Activated B cell treated with CpG ODN at 0.5 μM for 24 hours (primary cell): ENCODE results near the gene LIF. TPM values are rescaled to one million over a fixed set of nuclear protein-coding genes. Genes with fewer than 3 reads are reported as not detected.

ENCODE experiments used
- ATAC-seq: fragments of 200-7000 bp; cut with Tn5 transposase; one replicate; pipeline ENCODE4 v1.10.0; 2021; ENCODE audit warnings: low read depth, mild to moderate bottlenecking, moderate library complexity
- CTCF ChIA-PET: fragments of 350-600 bp; sonication (Branson Sonifier 250); formaldehyde crosslinking; loops from one replicate; lab custom pipeline; 2021; ENCODE audit warnings: antibody characterized with exemption; lab: Charles Lee
- POLR2A ChIA-PET: fragments of 350-600 bp; sonication (Branson Sonifier 250); formaldehyde crosslinking; loops from one replicate; lab custom pipeline; 2021; ENCODE audit warnings: antibody characterized with exemption; lab: Charles Lee
- DNase-seq: peaks from one replicate; pipeline ENCODE4 v3.0.0; 2022
- H3K27ac Mint-ChIP-seq: one replicate; pipeline ENCODE4 v1.8.0; 2020; ENCODE audit warnings: mixed read lengths
- H3K27me3 Mint-ChIP-seq: one replicate; pipeline ENCODE4 v1.8.0; 2021; ENCODE audit warnings: mixed read lengths
- H3K36me3 Mint-ChIP-seq: one replicate; pipeline ENCODE4 v1.8.0; 2021; ENCODE audit warnings: low read depth, mixed read lengths
- H3K4me1 Mint-ChIP-seq: one replicate; pipeline ENCODE4 v1.8.0; 2021; ENCODE audit warnings: mixed read lengths
- H3K4me3 Mint-ChIP-seq: one replicate; pipeline ENCODE4 v1.8.0; 2020; ENCODE audit warnings: mild to moderate bottlenecking, mixed read lengths
- H3K9me3 Mint-ChIP-seq: one replicate; pipeline ENCODE4 v1.8.0; 2020; ENCODE audit warnings: mixed read lengths
- intact Hi-C: fragments of 100-400 bp; cut with micrococcal nuclease; formaldehyde crosslinking; loops from one replicate; pipeline ENCODE4 v1.15.1; 2024
- total RNA-seq: library from RNA; stranded (reverse); gene quantifications from 2 replicates; pipeline ENCODE4 v1.2.3, GENCODE V29; 2022
- TF ChIP-seq, protein P1 (sequence below): fragments of 200-600 bp; IDR thresholded peaks from one replicate; pipeline ENCODE4 v1.8.0; 2022; ENCODE audit warnings: antibody characterized with exemption, mild to moderate bottlenecking

LIF gene
- total RNA-seq, 1 donor from 2014 or later = 0.44 TPM

DNA sequence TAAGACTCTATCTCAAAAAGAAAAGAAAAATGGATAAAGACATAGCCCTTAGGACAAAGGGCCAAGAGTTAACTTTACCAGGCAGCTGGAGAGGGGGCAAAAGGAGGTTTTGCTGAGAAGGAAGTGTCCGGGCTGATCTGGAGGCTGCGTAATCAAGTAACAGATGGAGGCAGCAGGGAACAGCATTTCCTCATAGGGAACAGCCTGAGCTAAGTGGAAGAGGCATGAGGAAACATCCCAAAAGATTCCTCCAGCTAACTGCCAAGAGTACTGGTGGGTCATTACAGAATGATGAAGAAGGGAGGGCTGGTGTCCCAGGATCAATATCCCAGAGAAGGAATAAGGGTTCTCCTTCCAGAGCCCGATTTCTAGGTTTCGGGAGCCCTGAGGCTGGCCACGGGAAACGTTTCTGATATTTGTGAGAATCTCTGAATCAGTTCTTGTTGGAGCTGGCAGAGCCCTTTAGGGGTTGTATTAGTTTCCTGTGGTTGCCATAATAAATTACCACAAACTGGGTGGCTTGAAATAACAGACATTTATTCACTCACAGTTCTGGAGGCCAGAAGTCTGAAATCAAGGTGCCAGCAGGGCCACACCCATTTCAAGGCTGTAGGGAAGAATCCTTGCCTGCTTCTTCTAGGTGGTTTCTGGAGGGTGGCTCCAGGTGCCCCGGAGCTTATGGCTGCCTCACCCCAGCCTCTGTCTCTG, 21.2 kb downstream of the LIF start:
- no peaks in the 10 kb centered on the region for H3K9me3 Mint-ChIP-seq
- peaks cover 10% of the 10 kb centered on the region for H3K27me3 Mint-ChIP-seq
- H3K27ac Mint-ChIP-seq = no peak overlapping the region
- H3K4me1 Mint-ChIP-seq = peaks cover 18% of the 10 kb centered on the region
- ChIA-PET POLR2A (no interaction called here), CTCF (no interaction called here)
- intact Hi-C loops = no loop called here
- TF ChIP-seq, protein P1, sequence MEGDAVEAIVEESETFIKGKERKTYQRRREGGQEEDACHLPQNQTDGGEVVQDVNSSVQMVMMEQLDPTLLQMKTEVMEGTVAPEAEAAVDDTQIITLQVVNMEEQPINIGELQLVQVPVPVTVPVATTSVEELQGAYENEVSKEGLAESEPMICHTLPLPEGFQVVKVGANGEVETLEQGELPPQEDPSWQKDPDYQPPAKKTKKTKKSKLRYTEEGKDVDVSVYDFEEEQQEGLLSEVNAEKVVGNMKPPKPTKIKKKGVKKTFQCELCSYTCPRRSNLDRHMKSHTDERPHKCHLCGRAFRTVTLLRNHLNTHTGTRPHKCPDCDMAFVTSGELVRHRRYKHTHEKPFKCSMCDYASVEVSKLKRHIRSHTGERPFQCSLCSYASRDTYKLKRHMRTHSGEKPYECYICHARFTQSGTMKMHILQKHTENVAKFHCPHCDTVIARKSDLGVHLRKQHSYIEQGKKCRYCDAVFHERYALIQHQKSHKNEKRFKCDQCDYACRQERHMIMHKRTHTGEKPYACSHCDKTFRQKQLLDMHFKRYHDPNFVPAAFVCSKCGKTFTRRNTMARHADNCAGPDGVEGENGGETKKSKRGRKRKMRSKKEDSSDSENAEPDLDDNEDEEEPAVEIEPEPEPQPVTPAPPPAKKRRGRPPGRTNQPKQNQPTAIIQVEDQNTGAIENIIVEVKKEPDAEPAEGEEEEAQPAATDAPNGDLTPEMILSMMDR = no peak
- H3K36me3 Mint-ChIP-seq = no peaks in the 10 kb centered on the region
- no peak for ATAC-seq
- H3K4me3 Mint-ChIP-seq = no peak overlapping the region
- DNase-seq = no peak

DNA sequence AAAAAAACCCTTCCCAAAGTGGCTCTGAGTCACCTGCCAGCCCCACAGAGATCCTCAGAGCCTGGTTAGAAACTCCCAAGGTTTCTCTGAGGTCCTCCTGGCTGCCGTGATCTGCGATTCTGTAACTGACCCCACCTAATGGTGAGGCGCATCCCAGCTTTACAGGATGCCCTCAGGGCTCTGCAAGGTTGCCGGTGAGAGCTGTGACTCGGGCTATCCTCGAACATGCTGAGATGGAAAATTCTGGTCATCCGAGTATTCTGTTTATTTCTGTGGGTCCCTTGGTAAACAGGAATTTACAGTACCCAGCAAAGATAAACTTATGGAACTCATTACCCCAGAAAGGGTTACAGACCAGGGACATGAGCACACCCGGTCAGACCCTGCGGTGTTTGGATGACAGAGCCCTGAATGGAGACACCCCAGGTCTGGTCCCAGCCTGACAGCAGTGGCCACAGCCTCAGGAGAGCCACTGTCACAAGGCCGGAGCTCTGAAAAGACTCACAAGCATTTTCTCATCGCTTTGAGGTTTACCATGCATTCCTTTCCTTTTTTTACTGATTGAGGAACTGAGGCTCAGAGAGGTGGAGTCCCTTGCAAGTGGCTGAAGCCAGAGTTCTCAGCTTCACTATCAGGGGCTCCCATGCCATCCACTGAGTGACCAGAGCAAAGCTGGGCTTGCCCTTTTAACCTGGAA, 22.2 kb downstream of the LIF start:
- ATAC-seq (no peak), DNase-seq (no peak)
- ChIA-PET POLR2A (no interaction called here), CTCF (no interaction called here)
- TF ChIP-seq, protein P1 = no peak
- Mint-ChIP-seq H3K4me3 (no peak overlapping the region), H3K9me3 (no peaks in the 10 kb centered on the region), H3K4me1 (peaks cover 20% of the 10 kb centered on the region), H3K27ac (no peak overlapping the region), H3K27me3 (peaks cover 10% of the 10 kb centered on the region), H3K36me3 (no peaks in the 10 kb centered on the region)
- intact Hi-C loops = no loop called here

DNA sequence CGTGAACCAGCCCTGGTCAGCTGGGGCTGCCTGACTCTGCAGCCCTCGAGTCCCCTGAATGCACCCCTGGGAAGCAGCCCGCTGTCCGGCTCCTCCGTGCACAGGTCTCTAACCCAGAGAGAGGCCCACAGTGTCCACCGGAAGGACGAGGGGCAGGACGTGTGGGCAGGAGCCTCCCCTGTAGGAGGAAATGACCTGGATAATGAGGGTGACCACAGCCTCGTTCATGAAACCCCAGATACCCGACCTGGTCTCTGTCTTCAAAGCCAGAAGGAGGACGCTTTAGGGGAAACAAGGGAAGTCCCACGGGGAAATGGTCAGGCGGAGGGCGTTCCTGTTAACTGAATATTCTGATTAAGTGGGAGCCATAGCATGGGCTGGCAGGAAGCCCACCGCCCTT, 23.3 kb downstream of the LIF start:
- no peak for DNase-seq
- TF ChIP-seq, protein P1 = no peak
- ChIA-PET POLR2A (no interaction called here), CTCF (no interaction called here)
- H3K36me3 Mint-ChIP-seq = no peaks in the 10 kb centered on the region
- ATAC-seq = no peak
- peaks cover 20% of the 10 kb centered on the region for H3K4me1 Mint-ChIP-seq
- no peak overlapping the region for H3K27ac Mint-ChIP-seq
- no peak overlapping the region for H3K4me3 Mint-ChIP-seq
- intact Hi-C loops = no loop called here
- H3K9me3 Mint-ChIP-seq = no peaks in the 10 kb centered on the region
- peaks cover 8% of the 10 kb centered on the region for H3K27me3 Mint-ChIP-seq

DNA sequence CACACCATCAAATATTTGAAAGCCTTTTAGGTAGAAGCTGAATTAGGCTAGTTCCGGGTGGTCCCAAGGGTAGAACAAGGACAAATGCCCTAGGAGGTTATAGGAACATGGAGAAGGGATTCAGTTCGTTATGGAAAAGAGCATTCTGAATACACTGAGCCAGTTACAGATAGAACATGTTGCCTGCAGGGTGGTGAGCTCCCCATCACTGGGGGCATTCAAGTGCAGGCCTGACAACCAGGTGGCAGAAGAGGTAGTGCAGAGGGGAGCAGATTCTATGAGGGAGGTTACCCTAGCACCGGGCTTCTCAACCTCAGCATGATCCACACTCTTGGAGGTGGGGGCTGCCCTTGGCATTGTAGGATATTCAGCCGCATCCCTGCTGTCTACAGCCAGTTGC, 24.2 kb downstream of the LIF start:
- CTCF ChIA-PET = no interaction called here
- intact Hi-C loops = no loop called here
- no peak overlapping the region for H3K4me3 Mint-ChIP-seq

More for the DNA sequence above, 24.2 kb downstream of the LIF start:
- Mint-ChIP-seq H3K9me3 (no peaks in the 10 kb centered on the region), H3K27ac (no peak overlapping the region), H3K36me3 (no peaks in the 10 kb centered on the region), H3K4me1 (peaks cover 20% of the 10 kb centered on the region), H3K27me3 (peaks cover 5% of the 10 kb centered on the region)
- POLR2A ChIA-PET = no interaction called here
- TF ChIP-seq, protein P1 = no peak
- DNase-seq = no peak
- no peak for ATAC-seq
